ENCODE measurements around the gene LRRC14B. TPM values are rescaled to one million over a fixed set of nuclear protein-coding genes. Genes with fewer than 3 reads are reported as not detected.
"Not testable (repeated sequence)": the region's sequence is repeated elsewhere in the genome, so short reads cannot be mapped to it uniquely, and the experiment has no call there.

Gene LRRC14B
- total RNA-seq, 1 donor from 2014 or later: 0.22 TPM

GRCh38 chr5:206927-207536, 15.7 kb downstream of the LRRC14B start:
- Mint-ChIP-seq H3K4me3 (no peak overlapping the region), H3K27me3 (ENCODE audit: low read depth) (no peaks in the 10 kb centered on the region), H3K27ac (peak overlapping the region; percentile 39), H3K4me1 (peaks cover 6% of the 10 kb centered on the region), H3K9me3 (no peaks in the 10 kb centered on the region), H3K36me3 (peaks cover 18% of the 10 kb centered on the region)
- no peak for TF ChIP-seq CTCF (IDR thresholded peaks at IDR 0.05; ENCODE audit: unreplicated experiment)
- DNase-seq (ENCODE audit: low spot score in 2 of 2, unreplicated experiment in 2 of 2): no peak

GRCh38 chr5:207599-207998, 16.3 kb downstream of the LRRC14B start:
- Mint-ChIP-seq H3K9me3 (no peaks in the 10 kb centered on the region), H3K36me3 (peaks cover 16% of the 10 kb centered on the region), H3K27me3 (ENCODE audit: low read depth) (no peaks in the 10 kb centered on the region), H3K4me1 (peaks cover 6% of the 10 kb centered on the region), H3K27ac (peak overlapping the region; percentile 39), H3K4me3 (no peak overlapping the region)
- DNase-seq (ENCODE audit: low spot score in 2 of 2, unreplicated experiment in 2 of 2): no peak
- TF ChIP-seq CTCF (IDR thresholded peaks at IDR 0.05; ENCODE audit: unreplicated experiment): no peak

GRCh38 chr5:208449-209114, 17.3 kb downstream of the LRRC14B start:
- H3K9me3 Mint-ChIP-seq: no peaks in the 10 kb centered on the region
- H3K4me3 Mint-ChIP-seq: no peak overlapping the region
- peaks cover 15% of the 10 kb centered on the region for H3K36me3 Mint-ChIP-seq
- DNase-seq (ENCODE audit: low spot score in 2 of 2, unreplicated experiment in 2 of 2): no peak
- H3K27me3 Mint-ChIP-seq (ENCODE audit: low read depth): no peaks in the 10 kb centered on the region
- no peak for TF ChIP-seq CTCF (IDR thresholded peaks at IDR 0.05; ENCODE audit: unreplicated experiment)
- H3K4me1 Mint-ChIP-seq: peaks cover 6% of the 10 kb centered on the region
- H3K27ac Mint-ChIP-seq: no peak overlapping the region

- Mint-ChIP-seq H3K4me1 (peaks cover 13% of the 10 kb centered on the region), H3K4me3 (no peak overlapping the region), H3K9me3 (no peaks in the 10 kb centered on the region)
Observed at GRCh38 chr5:213803-214395, 22.6 kb downstream of the LRRC14B start.

GRCh38 chr5:215256-215655, 24.0 kb downstream of the LRRC14B start:
- H3K4me3 Mint-ChIP-seq: not testable (repeated sequence)

More at GRCh38 chr5:213803-214395, 22.6 kb downstream of the LRRC14B start:
- Mint-ChIP-seq H3K27me3 (ENCODE audit: low read depth) (no peaks in the 10 kb centered on the region), H3K36me3 (peaks cover 13% of the 10 kb centered on the region), H3K27ac (no peak overlapping the region)
- TF ChIP-seq CTCF (IDR thresholded peaks at IDR 0.05; ENCODE audit: unreplicated experiment): no peak
- no peak for DNase-seq (ENCODE audit: low spot score in 2 of 2, unreplicated experiment in 2 of 2)

GRCh38 chr5:216076-216475, 24.8 kb downstream of the LRRC14B start:
- Mint-ChIP-seq H3K4me1 (peaks cover 31% of the 10 kb centered on the region), H3K36me3 (peaks cover 13% of the 10 kb centered on the region)
- not testable (repeated sequence) for DNase-seq (ENCODE audit: low spot score in 2 of 2, unreplicated experiment in 2 of 2); H3K9me3 Mint-ChIP-seq; H3K4me3 Mint-ChIP-seq; H3K27ac Mint-ChIP-seq; H3K27me3 Mint-ChIP-seq (ENCODE audit: low read depth)

More at GRCh38 chr5:215256-215655, 24.0 kb downstream of the LRRC14B start:
- H3K9me3 Mint-ChIP-seq; DNase-seq (ENCODE audit: low spot score in 2 of 2, unreplicated experiment in 2 of 2); H3K27me3 Mint-ChIP-seq (ENCODE audit: low read depth): not testable (repeated sequence)
- Mint-ChIP-seq H3K36me3 (peaks cover 13% of the 10 kb centered on the region), H3K4me1 (peaks cover 27% of the 10 kb centered on the region), H3K27ac (peak overlapping the region; percentile 66)

- H3K9me3 Mint-ChIP-seq; H3K27me3 Mint-ChIP-seq (ENCODE audit: low read depth): not testable (repeated sequence)
- DNase-seq (ENCODE audit: low spot score in 2 of 2, unreplicated experiment in 2 of 2): peak; percentile 99 to 100
- Mint-ChIP-seq H3K36me3 (peaks cover 13% of the 10 kb centered on the region), H3K4me3 (peak within 1 kb of the TSS; percentile 92), H3K4me1 (peaks cover 35% of the 10 kb centered on the region), H3K27ac (peak within 1 kb of the TSS; percentile 93)
Observed at GRCh38 chr5:217494-218456, 26.5 kb downstream of the LRRC14B start, which contains the start of the genes CCDC127 and SDHA. CCDC127 (minus strand) TSS chr5:218153; CDS start chr5:216849, 1,304 bp downstream. SDHA (plus strand) TSS chr5:218320; CDS start chr5:218356, 36 bp downstream.

All from mesothelial cell of epicardium (in vitro differentiated cells).